OCI-LY3 (cell line): ENCODE measurements around the gene MYO5B.

ENCODE experiments used
- H2AFZ ChIP-seq: fragments of 200-600, 300-600 bp; shearing (Covaris generic); 2 replicates; pipeline ENCODE4 v1.6.0; 2014; ENCODE audit warnings: antibody characterized with exemption, low read depth, low read length
- H3K27ac ChIP-seq: fragments of 200-600, 300-600 bp; sonication (generic); 2 replicates; pipeline ENCODE4 v1.5.1; 2014; ENCODE audit warnings: mild to moderate bottlenecking, low read length, moderate library complexity, mixed read lengths
- H3K27me3 ChIP-seq: fragments of 200-600, 300-600 bp; sonication (generic); 2 replicates; pipeline ENCODE4 v1.6.1; 2014; ENCODE audit warnings: low read depth, low read length, mixed read lengths
- H3K36me3 ChIP-seq: fragments of 200-600, 300-600 bp; sonication (generic); replicated peaks from 2 replicates; pipeline ENCODE3; 2014; ENCODE audit warnings: low read depth, low read length, mixed read lengths
- H3K4me1 ChIP-seq: fragments of 300-600, 200-600 bp; sonication (generic); 2 replicates; pipeline ENCODE4 v1.6.1; 2014; ENCODE audit warnings: low read length, mixed read lengths
- H3K4me2 ChIP-seq: fragments of 200-600, 300-600 bp; sonication (generic); 2 replicates; pipeline ENCODE4 v1.6.1; 2014; ENCODE audit warnings: low read length, mixed read lengths
- H3K4me3 ChIP-seq: fragments of 300-600, 200-600 bp; sonication (generic); 2 replicates; pipeline ENCODE4 v1.5.1; 2014; ENCODE audit warnings: antibody characterized with exemption, mild to moderate bottlenecking, low read length, moderate library complexity
- H3K79me2 ChIP-seq: fragments of 300-600, 200-600 bp; shearing (Covaris generic); 2 replicates; pipeline ENCODE4 v1.6.1; 2014; ENCODE audit warnings: mild to moderate bottlenecking, low read length, mixed read lengths
- H3K9ac ChIP-seq: fragments of 300-600, 200-600 bp; shearing (Covaris generic); 2 replicates; pipeline ENCODE4 v1.6.0; 2014; ENCODE audit warnings: mild to moderate bottlenecking, low read length, moderate library complexity
- H3K9me3 ChIP-seq: fragments of 200-600, 300-600 bp; shearing (Covaris generic); 2 replicates; pipeline ENCODE4 v1.6.1; 2014; ENCODE audit warnings: low read length, mixed read lengths; ENCODE audit not compliant: insufficient read depth
- H4K20me1 ChIP-seq: fragments of 200-600, 300-600 bp; sonication (generic); 2 replicates; pipeline ENCODE4 v1.6.1; 2016; ENCODE audit warnings: low read length, mixed read lengths; ENCODE audit not compliant: insufficient read depth
- EZH2phosphoT487 ChIP-seq: fragments of 200-600 bp; shearing (Covaris generic); IDR thresholded peaks from 2 replicates; pipeline ENCODE4 v1.6.1; 2018; ENCODE audit warnings: antibody characterized with exemption, mixed run types, low read depth
- TF ChIP-seq, protein P1 (sequence below): fragments of 200-600, 300-600 bp; sonication (generic); IDR thresholded peaks from 2 replicates; pipeline ENCODE4 v1.5.1; 2014; ENCODE audit warnings: antibody characterized with exemption, low read length, low read depth

The MYO5B gene

DNA sequence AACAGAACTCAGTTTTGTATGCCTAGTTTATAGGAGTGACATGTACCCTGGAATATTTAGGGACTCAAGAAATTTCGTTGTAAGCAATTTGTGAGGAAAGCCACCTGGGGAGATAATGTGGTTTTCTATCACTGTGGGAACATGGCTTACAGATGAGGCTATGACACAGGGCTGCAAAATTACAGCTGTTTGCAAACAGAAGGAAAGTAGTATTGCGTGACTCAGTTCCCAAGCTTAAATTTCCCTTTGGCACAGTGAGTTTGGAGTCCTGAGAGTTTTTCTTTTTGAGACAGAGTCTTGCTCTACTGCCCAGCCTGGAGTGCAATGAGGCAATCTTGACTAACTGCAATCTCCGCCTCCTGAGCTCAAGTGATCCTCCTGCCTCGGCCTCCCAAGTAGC lies 149.8 kb downstream of the MYO5B start:
- no peak for TF ChIP-seq EZH2phosphoT487
- TF ChIP-seq, protein P1, sequence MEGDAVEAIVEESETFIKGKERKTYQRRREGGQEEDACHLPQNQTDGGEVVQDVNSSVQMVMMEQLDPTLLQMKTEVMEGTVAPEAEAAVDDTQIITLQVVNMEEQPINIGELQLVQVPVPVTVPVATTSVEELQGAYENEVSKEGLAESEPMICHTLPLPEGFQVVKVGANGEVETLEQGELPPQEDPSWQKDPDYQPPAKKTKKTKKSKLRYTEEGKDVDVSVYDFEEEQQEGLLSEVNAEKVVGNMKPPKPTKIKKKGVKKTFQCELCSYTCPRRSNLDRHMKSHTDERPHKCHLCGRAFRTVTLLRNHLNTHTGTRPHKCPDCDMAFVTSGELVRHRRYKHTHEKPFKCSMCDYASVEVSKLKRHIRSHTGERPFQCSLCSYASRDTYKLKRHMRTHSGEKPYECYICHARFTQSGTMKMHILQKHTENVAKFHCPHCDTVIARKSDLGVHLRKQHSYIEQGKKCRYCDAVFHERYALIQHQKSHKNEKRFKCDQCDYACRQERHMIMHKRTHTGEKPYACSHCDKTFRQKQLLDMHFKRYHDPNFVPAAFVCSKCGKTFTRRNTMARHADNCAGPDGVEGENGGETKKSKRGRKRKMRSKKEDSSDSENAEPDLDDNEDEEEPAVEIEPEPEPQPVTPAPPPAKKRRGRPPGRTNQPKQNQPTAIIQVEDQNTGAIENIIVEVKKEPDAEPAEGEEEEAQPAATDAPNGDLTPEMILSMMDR: no peak
- Histone ChIP-seq H3K9ac (no peak overlapping the region), H3K4me3 (no peak overlapping the region), H3K27ac (no peak overlapping the region), H2AFZ (no peak overlapping the region), H3K4me2 (no peak overlapping the region), H3K4me1 (no peaks in the 10 kb centered on the region), H4K20me1 (no peaks in the 10 kb centered on the region), H3K36me3 (no peaks in the 10 kb centered on the region), H3K27me3 (peaks cover 29% of the 10 kb centered on the region), H3K79me2 (no peaks in the 10 kb centered on the region), H3K9me3 (no peaks in the 10 kb centered on the region)

DNA sequence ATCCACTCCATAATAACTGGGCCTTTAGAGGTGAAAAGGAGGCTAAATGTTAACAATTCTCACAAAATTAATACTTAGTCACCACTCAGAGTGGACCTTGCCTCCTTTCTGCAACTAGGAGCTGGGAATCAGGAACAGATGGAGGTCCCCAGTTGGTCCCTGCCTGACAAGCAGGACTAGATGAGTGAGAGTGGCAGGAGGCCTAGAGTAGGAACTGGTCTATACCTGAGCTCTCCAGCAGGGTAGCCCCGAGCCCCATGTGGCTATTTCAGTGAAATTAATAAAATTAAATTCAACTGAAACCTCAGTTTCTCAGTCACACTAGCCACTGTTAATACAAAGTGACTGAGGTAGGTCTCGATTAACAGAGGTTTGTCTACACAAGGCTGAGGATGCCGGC lies 150.5 kb downstream of the MYO5B start:
- TF ChIP-seq EZH2phosphoT487: no peak
- TF ChIP-seq, protein P1: peak; percentile 27; the same call in 1 of the 2 replicates
- Histone ChIP-seq H4K20me1 (no peaks in the 10 kb centered on the region), H3K9me3 (no peaks in the 10 kb centered on the region), H3K9ac (no peak overlapping the region), H3K79me2 (no peaks in the 10 kb centered on the region), H2AFZ (no peak overlapping the region), H3K4me1 (no peaks in the 10 kb centered on the region), H3K4me2 (no peak overlapping the region), H3K27ac (no peak overlapping the region), H3K36me3 (no peaks in the 10 kb centered on the region), H3K27me3 (peaks cover 35% of the 10 kb centered on the region), H3K4me3 (no peak overlapping the region)

GRCh38 chr18:50042611-50043010 lies 152.3 kb downstream of the MYO5B start:
- no peak overlapping the region for H3K4me3 ChIP-seq
- no peaks in the 10 kb centered on the region for H3K79me2 ChIP-seq
- no peaks in the 10 kb centered on the region for H3K36me3 ChIP-seq
- no peak overlapping the region for H3K4me2 ChIP-seq
- no peak overlapping the region for H2AFZ ChIP-seq
- H3K9me3 ChIP-seq: no peaks in the 10 kb centered on the region
- no peaks in the 10 kb centered on the region for H3K4me1 ChIP-seq
- H3K9ac ChIP-seq: no peak overlapping the region
- no peak overlapping the region for H3K27ac ChIP-seq
- no peak for TF ChIP-seq EZH2phosphoT487
- TF ChIP-seq, protein P1: no peak
- H4K20me1 ChIP-seq: no peaks in the 10 kb centered on the region
- peaks cover 35% of the 10 kb centered on the region for H3K27me3 ChIP-seq

DNA sequence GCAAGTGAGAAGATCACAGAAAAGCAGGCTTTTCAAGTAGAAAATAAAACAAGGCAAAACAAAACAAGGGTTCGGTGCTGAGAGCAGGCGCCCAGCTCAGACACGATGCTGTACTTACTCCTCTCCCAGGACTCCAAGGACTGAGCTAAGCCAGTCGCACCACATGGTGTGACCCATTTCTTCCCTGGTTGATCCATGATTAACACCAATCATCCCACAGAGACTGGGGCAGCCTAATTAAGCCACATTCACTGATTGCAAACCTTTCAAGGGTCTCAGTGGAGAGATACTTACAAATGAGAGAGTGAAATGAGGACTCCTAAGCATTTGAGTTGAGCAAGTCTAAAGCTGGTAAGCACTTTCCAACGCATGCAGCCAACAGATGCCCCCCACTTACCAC lies 155.2 kb downstream of the MYO5B start:
- no peak for TF ChIP-seq EZH2phosphoT487
- TF ChIP-seq, protein P1: no peak
- Histone ChIP-seq H4K20me1 (no peaks in the 10 kb centered on the region), H3K79me2 (no peaks in the 10 kb centered on the region), H3K9me3 (no peaks in the 10 kb centered on the region), H3K4me3 (no peak overlapping the region), H2AFZ (no peak overlapping the region), H3K27me3 (peaks cover 54% of the 10 kb centered on the region), H3K9ac (no peak overlapping the region), H3K27ac (no peak overlapping the region), H3K4me2 (no peak overlapping the region), H3K36me3 (no peaks in the 10 kb centered on the region), H3K4me1 (no peaks in the 10 kb centered on the region)
